Stimulated activated CD4-positive, alpha-beta T cell treated with anti-CD3 and anti-CD28 coated beads, Interleukin-15, amount 100 ng/mL, for 24 hours (primary cell): ENCODE results near the gene SHISAL1.
"Not testable (repeated sequence)": the region's sequence is repeated elsewhere in the genome, so short reads cannot be mapped to it uniquely, and the experiment has no call there.

Experiments
- DNase-seq: peaks from one replicate; pipeline ENCODE4 v3.0.0-alpha.2; 2020

SHISAL1 gene

GRCh38 chr22:44325718-44326490 lies 13.2 kb upstream of the SHISAL1 start:
- no peak for DNase-seq

- not testable (repeated sequence) for DNase-seq
Measured at GRCh38 chr22:44323140-44323790, 10.5 kb upstream of the SHISAL1 start.

- DNase-seq: no peak
Measured at GRCh38 chr22:44319685-44320084, 6.9 kb upstream of the SHISAL1 start.

GRCh38 chr22:44318751-44319150 lies 6.0 kb upstream of the SHISAL1 start:
- DNase-seq: no peak

GRCh38 chr22:44317886-44318637 lies 5.3 kb upstream of the SHISAL1 start:
- DNase-seq: no peak

- no peak for DNase-seq
Measured at GRCh38 chr22:44317123-44317444, 4.3 kb upstream of the SHISAL1 start.

GRCh38 chr22:44316393-44317122 lies 3.8 kb upstream of the SHISAL1 start:
- DNase-seq: no peak

- DNase-seq: no peak
Measured at GRCh38 chr22:44314425-44315067, 1.8 kb upstream of the SHISAL1 start.

- no peak for DNase-seq
Measured at GRCh38 chr22:44313385-44314006, 745 bp upstream of the SHISAL1 start.

GRCh38 chr22:44311855-44312170 lies 938 bp downstream of the SHISAL1 start:
- DNase-seq: no peak

- no peak for DNase-seq
Measured at GRCh38 chr22:44311104-44311854, 1.5 kb downstream of the SHISAL1 start.

GRCh38 chr22:44309647-44310046 lies 3.1 kb downstream of the SHISAL1 start:
- no peak for DNase-seq

GRCh38 chr22:44309137-44309536 lies 3.6 kb downstream of the SHISAL1 start:
- DNase-seq: no peak

- no peak for DNase-seq
Measured at GRCh38 chr22:44307509-44308169, 5.1 kb downstream of the SHISAL1 start.

GRCh38 chr22:44305888-44306287 lies 6.9 kb downstream of the SHISAL1 start:
- no peak for DNase-seq

GRCh38 chr22:44305455-44305854 lies 7.3 kb downstream of the SHISAL1 start:
- no peak for DNase-seq

GRCh38 chr22:44304911-44305310 lies 7.8 kb downstream of the SHISAL1 start:
- DNase-seq: no peak

- DNase-seq: peak; percentile 13
Measured at GRCh38 chr22:44304354-44304753, 8.4 kb downstream of the SHISAL1 start.

GRCh38 chr22:44302363-44302762 lies 10.4 kb downstream of the SHISAL1 start:
- DNase-seq: not testable (repeated sequence)

- no peak for DNase-seq
Measured at GRCh38 chr22:44301039-44301438, 11.7 kb downstream of the SHISAL1 start.

GRCh38 chr22:44299124-44299523 lies 13.6 kb downstream of the SHISAL1 start:
- DNase-seq: no peak
